Measurements from ENCODE around the gene FTCD.
"Not testable (repeated sequence)": the region's sequence is repeated elsewhere in the genome, so short reads cannot be mapped to it uniquely, and the experiment has no call there.

The FTCD gene

GRCh38 chr21:46188226-46189212 lies 33.1 kb upstream of the FTCD start:
- no peak for FAIRE-seq

GRCh38 chr21:46187814-46188213 lies 32.4 kb upstream of the FTCD start:
- FAIRE-seq: no peak

- no peak for FAIRE-seq
Observed at GRCh38 chr21:46187261-46187660, 31.9 kb upstream of the FTCD start.

GRCh38 chr21:46185716-46186115 lies 30.3 kb upstream of the FTCD start:
- no peak for FAIRE-seq

- FAIRE-seq: no peak
Observed at GRCh38 chr21:46184625-46185555, 29.5 kb upstream of the FTCD start.

GRCh38 chr21:46183910-46184624 lies 28.7 kb upstream of the FTCD start, which contains the start of gene SPATC1L:
TSS of gene SPATC1L (minus strand) at chr21:46184459. CDS start at chr21:46182816, 1,643 bp downstream.
- no peak for FAIRE-seq

GRCh38 chr21:46183337-46183909 lies 28.0 kb upstream of the FTCD start:
- FAIRE-seq: not testable (repeated sequence)

- FAIRE-seq: no peak
Observed at GRCh38 chr21:46182548-46183336, 27.4 kb upstream of the FTCD start.

- FAIRE-seq: no peak
Observed at GRCh38 chr21:46181953-46182547, 26.7 kb upstream of the FTCD start.

- FAIRE-seq: no peak
Observed at GRCh38 chr21:46181436-46181835, 26.1 kb upstream of the FTCD start.

- no peak for FAIRE-seq
Observed at GRCh38 chr21:46180778-46181391, 25.5 kb upstream of the FTCD start.

GRCh38 chr21:46180079-46180722 lies 24.8 kb upstream of the FTCD start:
- no peak for FAIRE-seq

GRCh38 chr21:46179708-46180078 lies 24.3 kb upstream of the FTCD start:
- no peak for FAIRE-seq

- FAIRE-seq: no peak
Observed at GRCh38 chr21:46178961-46179360, 23.6 kb upstream of the FTCD start.

- not testable (repeated sequence) for FAIRE-seq
Observed at GRCh38 chr21:46176443-46177129, 21.2 kb upstream of the FTCD start.

- FAIRE-seq: no peak
Observed at GRCh38 chr21:46173573-46173972, 18.2 kb upstream of the FTCD start.

GRCh38 chr21:46172863-46173528 lies 17.6 kb upstream of the FTCD start:
- no peak for FAIRE-seq

- FAIRE-seq: no peak
Observed at GRCh38 chr21:46171996-46172862, 16.9 kb upstream of the FTCD start.

All from islet of Langerhans (tissue), 1 donor.